Prostate gland (tissue), 2 donors: ENCODE data around the gene TADA1.

Source experiments
- POLR2A ChIP-seq: fragments of 450-650 bp; IDR thresholded peaks from one replicate; pipeline ENCODE4 v1.6.1; 2016; ENCODE audit warnings: antibody characterized with exemption, mild to moderate bottlenecking
- TF ChIP-seq, protein P1 (sequence below), 4 experiments: fragments of 200-600 bp in 2 of 4; fragments of 450-650 bp in 2 of 4; sonication (generic) in 2 of 4; IDR thresholded peaks; 1 replicate in 3 of 4; 2 replicates in 1 of 4; pipeline ENCODE4 v1.5.1; 2016 to 2019; ENCODE audit warnings: antibody characterized with exemption in 4 of 4, mild to moderate bottlenecking in 2 of 4, moderate library complexity in 2 of 4

DNA sequence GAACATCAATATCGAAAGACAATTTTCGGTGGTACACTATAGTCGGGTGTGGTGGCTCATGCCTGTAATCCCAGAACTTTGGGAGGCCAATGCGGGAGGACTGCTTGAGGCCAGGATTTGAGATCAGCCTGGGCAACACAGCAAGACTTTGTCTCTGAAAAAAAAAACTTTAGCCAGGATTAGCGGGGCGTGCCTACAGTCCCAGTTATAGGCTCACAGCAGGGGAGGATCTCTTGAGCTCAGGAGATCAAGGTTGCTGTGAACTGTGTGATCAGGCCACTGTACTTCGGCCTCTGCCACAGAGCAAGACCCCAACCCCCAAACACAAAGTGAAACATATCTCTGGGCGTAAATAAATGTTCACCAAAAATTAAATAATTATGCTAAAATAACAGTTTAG is 1.6 kb downstream of the TADA1 start:
- TF ChIP-seq POLR2A: no peak
- TF ChIP-seq, protein P1, sequence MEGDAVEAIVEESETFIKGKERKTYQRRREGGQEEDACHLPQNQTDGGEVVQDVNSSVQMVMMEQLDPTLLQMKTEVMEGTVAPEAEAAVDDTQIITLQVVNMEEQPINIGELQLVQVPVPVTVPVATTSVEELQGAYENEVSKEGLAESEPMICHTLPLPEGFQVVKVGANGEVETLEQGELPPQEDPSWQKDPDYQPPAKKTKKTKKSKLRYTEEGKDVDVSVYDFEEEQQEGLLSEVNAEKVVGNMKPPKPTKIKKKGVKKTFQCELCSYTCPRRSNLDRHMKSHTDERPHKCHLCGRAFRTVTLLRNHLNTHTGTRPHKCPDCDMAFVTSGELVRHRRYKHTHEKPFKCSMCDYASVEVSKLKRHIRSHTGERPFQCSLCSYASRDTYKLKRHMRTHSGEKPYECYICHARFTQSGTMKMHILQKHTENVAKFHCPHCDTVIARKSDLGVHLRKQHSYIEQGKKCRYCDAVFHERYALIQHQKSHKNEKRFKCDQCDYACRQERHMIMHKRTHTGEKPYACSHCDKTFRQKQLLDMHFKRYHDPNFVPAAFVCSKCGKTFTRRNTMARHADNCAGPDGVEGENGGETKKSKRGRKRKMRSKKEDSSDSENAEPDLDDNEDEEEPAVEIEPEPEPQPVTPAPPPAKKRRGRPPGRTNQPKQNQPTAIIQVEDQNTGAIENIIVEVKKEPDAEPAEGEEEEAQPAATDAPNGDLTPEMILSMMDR (IDR thresholded peaks at IDR 0.05): no peak
